H1 (cell line): ENCODE data around the gene CEACAM7. TPM values are rescaled to one million over a fixed set of nuclear protein-coding genes. Genes with fewer than 3 reads are reported as not detected.

Experiments used
- CTCF ChIA-PET: fragments of 300-600 bp; sonication (Branson Sonifier 250); formaldehyde crosslinking; loops from one replicate; lab custom pipeline; 2021; ENCODE audit not compliant: partially characterized antibody; lab: Charles Lee
- POLR2A ChIA-PET: fragments of 300-600 bp; sonication (Branson Sonifier 250); formaldehyde crosslinking; loops from one replicate; lab custom pipeline; 2021; ENCODE audit warnings: inconsistent platforms; ENCODE audit not compliant: partially characterized antibody; lab: Charles Lee
- DNase-seq, 2 experiments: peaks; one replicate each; pipeline versions ENCODE4 v3.0.0 to v3.0.0-alpha.2; 2010 to 2022; ENCODE audit warnings: low spot score in 2 of 2, low read depth in 1 of 2, mixed read lengths in 1 of 2
- FAIRE-seq: peaks from 2 replicates; lab custom pipeline; 2011; peaks lifted over from hg19 to GRCh38; lab: Jason Lieb, UNC
- H2AFZ ChIP-seq: 2 replicates; pipeline ENCODE4 v1.8.1; 2012; ENCODE audit warnings: low read length, inconsistent platforms
- H2AK5ac ChIP-seq: 2 replicates; pipeline ENCODE4 v1.6.1; 2013; ENCODE audit warnings: low read depth, low read length
- H2BK120ac ChIP-seq: replicated peaks from 2 replicates; pipeline ENCODE3; 2013; ENCODE audit warnings: low read depth, low read length, inconsistent platforms
- H2BK12ac ChIP-seq: 2 replicates; pipeline ENCODE4 v1.6.1; 2013; ENCODE audit warnings: low read depth, low read length
- H2BK15ac ChIP-seq: 2 replicates; pipeline ENCODE4 v1.6.1; 2013; ENCODE audit warnings: low read length
- H2BK20ac ChIP-seq: 2 replicates; pipeline ENCODE4 v1.6.1; 2013; ENCODE audit warnings: low read length
- H2BK5ac ChIP-seq: 2 replicates; pipeline ENCODE4 v1.6.1; 2013; ENCODE audit warnings: low read depth, low read length
- H3K14ac ChIP-seq: 2 replicates; pipeline ENCODE4 v1.6.1; 2013; ENCODE audit warnings: inconsistent platforms; ENCODE audit not compliant: insufficient read length
- H3K18ac ChIP-seq: 2 replicates; pipeline ENCODE4 v1.6.1; 2013; ENCODE audit warnings: low read length; ENCODE audit errors: extremely low read depth
- H3K23ac ChIP-seq: 2 replicates; pipeline ENCODE4 v1.6.1; 2013; ENCODE audit warnings: inconsistent platforms; ENCODE audit not compliant: insufficient read length
- H3K23me2 ChIP-seq: 2 replicates; pipeline ENCODE4 v1.6.1; 2013; ENCODE audit warnings: low read depth, low read length
- H3K27ac ChIP-seq: 2 replicates; pipeline ENCODE4 v1.6.1; 2011; ENCODE audit warnings: low read depth, low read length, inconsistent platforms
- H3K27me3 ChIP-seq, 4 experiments: replicated peaks in 1 of 4; 1 replicate in 1 of 4; 2 replicates in 3 of 4; pipeline versions ENCODE4 v1.6.1 to v1.8.1; 2011 to 2013; ENCODE audit warnings: low read length in 3 of 4, mild to moderate bottlenecking in 3 of 4, inconsistent platforms in 2 of 4, mixed read lengths in 2 of 4, moderate library complexity in 1 of 4; ENCODE audit not compliant: control insufficient read depth in 3 of 4, insufficient read depth in 3 of 4; ENCODE audit errors: extremely low read depth in 1 of 4
- H3K36me3 ChIP-seq, 4 experiments: 2 replicates each; pipeline versions ENCODE4 v1.6.1 to v1.8.1; 2011 to 2013; ENCODE audit warnings: mild to moderate bottlenecking in 4 of 4, low read length in 3 of 4, moderate library complexity in 2 of 4, control low read depth in 1 of 4, inconsistent platforms in 1 of 4; ENCODE audit not compliant: insufficient read depth in 4 of 4, control insufficient read depth in 2 of 4
- H3K4ac ChIP-seq: replicated peaks from 2 replicates; pipeline ENCODE3; 2013; ENCODE audit warnings: low read length, low read depth, mixed read lengths, inconsistent platforms; ENCODE audit not compliant: insufficient read length
- H3K4me1 ChIP-seq, 4 experiments: replicated peaks in 1 of 4; 1 replicate in 1 of 4; 2 replicates in 3 of 4; pipeline versions ENCODE4 v1.6.1 to v1.8.1; 2011 to 2013; ENCODE audit warnings: low read length in 3 of 4, inconsistent platforms in 2 of 4, mixed read lengths in 1 of 4; ENCODE audit not compliant: insufficient read depth in 4 of 4, control insufficient read depth in 3 of 4
- H3K4me2 ChIP-seq, 2 experiments: 2 replicates each; pipeline versions ENCODE4 v1.6.1 to v1.8.1; 2011 to 2013; ENCODE audit warnings: low read depth in 2 of 2, low read length in 2 of 2, control low read depth in 1 of 2, inconsistent platforms in 1 of 2, mild to moderate bottlenecking in 1 of 2; ENCODE audit not compliant: insufficient read depth in 1 of 2
- H3K4me3 ChIP-seq, 4 experiments: fragments of 200-600, 300-600 bp in 1 of 4; sonication (generic), shearing (Covaris generic), sonication (Bioruptor Twin) in 1 of 4; 2 replicates each; pipeline versions ENCODE4 v1.5.1 to v1.8.1; 2011 to 2016; ENCODE audit warnings: low read length in 4 of 4, low read depth in 3 of 4, control low read depth in 2 of 4, inconsistent platforms in 2 of 4, mild to moderate bottlenecking in 2 of 4, mixed read lengths in 1 of 4, moderate library complexity in 1 of 4; ENCODE audit not compliant: insufficient read depth in 2 of 4; ENCODE audit errors: extremely low read depth in 1 of 4
- H3K56ac ChIP-seq: replicated peaks from 2 replicates; pipeline ENCODE3; 2013; ENCODE audit warnings: low read depth, mild to moderate bottlenecking, mixed read lengths, low read length, inconsistent platforms; ENCODE audit not compliant: insufficient read length
- H3K79me1 ChIP-seq: 2 replicates; pipeline ENCODE4 v1.6.1; 2013; ENCODE audit warnings: low read depth, low read length, control low read depth
- H3K79me2 ChIP-seq, 2 experiments: 2 replicates each; pipeline versions ENCODE4 v1.6.1 to v1.8.1; 2012 to 2013; ENCODE audit warnings: low read length in 2 of 2, mild to moderate bottlenecking in 2 of 2, inconsistent platforms in 1 of 2; ENCODE audit not compliant: insufficient read depth in 2 of 2, control insufficient read depth in 1 of 2
- H3K9ac ChIP-seq, 4 experiments: replicated peaks in 1 of 4; 1 replicate in 1 of 4; 2 replicates in 3 of 4; pipeline versions ENCODE4 v1.6.1 to v1.8.1; 2011 to 2013; ENCODE audit warnings: low read depth in 3 of 4, low read length in 3 of 4, control low read depth in 2 of 4, mild to moderate bottlenecking in 2 of 4, moderate library complexity in 2 of 4, inconsistent platforms in 1 of 4; ENCODE audit errors: extremely low read depth in 1 of 4
- H3K9me3 ChIP-seq, 2 experiments: 2 replicates each; pipeline versions ENCODE4 v1.6.1 to v1.8.1; 2012 to 2013; ENCODE audit warnings: mild to moderate bottlenecking in 2 of 2, moderate library complexity in 2 of 2, control low read depth in 1 of 2, inconsistent platforms in 1 of 2, low read depth in 1 of 2, low read length in 1 of 2, mixed read lengths in 1 of 2; ENCODE audit not compliant: insufficient read depth in 2 of 2
- H4K20me1 ChIP-seq, 2 experiments: replicated peaks in 1 of 2; 2 replicates each; pipeline versions ENCODE3 to v1.8.1; 2011 to 2013; ENCODE audit warnings: inconsistent platforms in 2 of 2, low read length in 2 of 2, mild to moderate bottlenecking in 1 of 2; ENCODE audit not compliant: insufficient read depth in 2 of 2, control insufficient read depth in 1 of 2
- H4K5ac ChIP-seq: 2 replicates; pipeline ENCODE4 v1.6.1; 2013; ENCODE audit warnings: low read length, low read depth, mixed read lengths, inconsistent platforms; ENCODE audit not compliant: insufficient read length
- H4K8ac ChIP-seq: 2 replicates; pipeline ENCODE4 v1.8.0; 2013; ENCODE audit warnings: mild to moderate bottlenecking, moderate library complexity, low read length, inconsistent platforms; ENCODE audit not compliant: insufficient read depth; ENCODE audit errors: extremely low read depth
- H4K91ac ChIP-seq: replicated peaks from 2 replicates; pipeline ENCODE3; 2013; ENCODE audit warnings: low read length, mixed read lengths, inconsistent platforms; ENCODE audit not compliant: insufficient read length
- POU5F1 ChIP-seq: IDR thresholded peaks from 2 replicates; pipeline ENCODE4 v1.6.1; 2011; ENCODE audit warnings: low read depth, mild to moderate bottlenecking, low read length, moderate library complexity
- RBBP5 ChIP-seq: IDR thresholded peaks from 2 replicates; pipeline ENCODE4 v1.7.1; 2012; ENCODE audit warnings: low read depth, mild to moderate bottlenecking, inconsistent platforms, low read length, moderate library complexity, borderline replicate concordance
- RNF2 ChIP-seq: fragments of 200-900, 300-1000 bp; sonication (generic); IDR thresholded peaks from 2 replicates; pipeline ENCODE4 v1.7.1; 2016; ENCODE audit warnings: borderline replicate concordance, low read depth, mild to moderate bottlenecking, antibody characterized with exemption, low read length; ENCODE audit not compliant: poor library complexity, severe bottlenecking; ENCODE audit errors: missing control alignments
- RXRA ChIP-seq: IDR thresholded peaks from 2 replicates; pipeline ENCODE4 v1.6.1; 2011; ENCODE audit warnings: low read depth, mild to moderate bottlenecking, low read length, moderate library complexity; ENCODE audit not compliant: insufficient read depth
- TAF1 ChIP-seq: IDR thresholded peaks from 2 replicates; pipeline ENCODE4 v1.6.1; 2011; ENCODE audit warnings: mild to moderate bottlenecking, low read depth, low read length
- WGBS, 2 experiments: shearing (Covaris generic) in 1 of 2; methylation state at CpG; one replicate each; pipeline versions ENCODE4 v1.1.6 to v1.1.7; 2013 to 2015; ENCODE audit warnings: low lambda C conversion rate in 2 of 2, mixed read lengths in 2 of 2, inconsistent platforms in 1 of 2, low coverage in 1 of 2, missing lambda C conversion rate in 1 of 2; ENCODE audit not compliant: insufficient replicate concordance in 2 of 2, insufficient coverage in 1 of 2, insufficient read length in 1 of 2; ENCODE audit errors: extremely low coverage in 1 of 2, missing lambda C conversion rate in 1 of 2; 5-methylcytosine and 5-hydroxymethylcytosine counted together
- polyA plus RNA-seq, 7 experiments: library from polyadenylated mRNA; depleted of rRNA in 3 of 7; stranded (reverse) in 5 of 7; unstranded in 2 of 7; fragments of >200 nt in 5 of 7; fragments of 200-250 nt in 2 of 7; gene quantifications; 1 replicate in 5 of 7; 2 replicates in 1 of 7; 4 replicates in 1 of 7; pipeline versions ENCODE4 v1.2.1 to v1.2.3, GENCODE V29; 2011 to 2013; ENCODE audit warnings: missing spikeins in 2 of 7, mixed read lengths in 2 of 7
- total RNA-seq: library from RNA; stranded (reverse); fragmentation: NEBNext Ultra II Directional; extraction: Animal tissue kit (Norgen Biotek cat#: 25700); gene quantifications from 2 replicates; pipeline ENCODE4 v1.2.1, GENCODE V29; 2021

Gene CEACAM7
- total and polyA plus RNA-seq, 2 of the 8 experiments (the other 6 are each of a cell fraction or from before 2014, with no cell fraction given) = not detected

- H4K20me1 ChIP-seq = no peaks in the 10 kb centered on the region
- H3K79me2 ChIP-seq = no peaks in the 10 kb centered on the region
- H3K36me3 ChIP-seq = no peaks in the 10 kb centered on the region
- H4K8ac ChIP-seq = no peak overlapping the region
- H3K79me1 ChIP-seq = no peaks in the 10 kb centered on the region
- H3K9me3 ChIP-seq = peaks cover 60 to 83% of the 10 kb centered on the region in 2 experiments
- H2BK5ac ChIP-seq = no peak overlapping the region
- TF ChIP-seq RNF2 = no peak
- no peak for TF ChIP-seq POU5F1
- TF ChIP-seq RBBP5 = no peak
- no peak for TF ChIP-seq RXRA
- no peak for TF ChIP-seq TAF1
- H3K27ac ChIP-seq = no peak overlapping the region
- no peak overlapping the region for H2BK15ac ChIP-seq
- WGBS, 2 experiments = 71% methylated on average over 7 of the region's 7 CpGs; no CpG with 5 or more reads in 1 of the 2 experiments
- no peak overlapping the region for H2BK120ac ChIP-seq
- H3K4me3 ChIP-seq = no peak overlapping the region
- no peak overlapping the region for H3K18ac ChIP-seq
- H4K91ac ChIP-seq = no peak overlapping the region
- H2AK5ac ChIP-seq = no peak overlapping the region
- no peak overlapping the region for H2BK20ac ChIP-seq
- no peaks in the 10 kb centered on the region for H3K27me3 ChIP-seq
- no peaks in the 10 kb centered on the region; the same call in 1 of the 2 replicates for H3K23me2 ChIP-seq
- no peaks in the 10 kb centered on the region for H3K4me1 ChIP-seq
- DNase-seq = no peak
- no peak overlapping the region for H3K4me2 ChIP-seq
- H3K56ac ChIP-seq = no peak overlapping the region
- H2BK12ac ChIP-seq = no peak overlapping the region
- H2AFZ ChIP-seq = no peak overlapping the region
- no peak overlapping the region for H4K5ac ChIP-seq
- ChIA-PET POLR2A (no interaction called here), CTCF (interaction anchor here (1.1 kb wide), 1 partner anchor 27 kb away, joined by 5 read pairs; no protein-coding TSS in a partner anchor)
- H3K9ac ChIP-seq = no peak overlapping the region
- FAIRE-seq = no peak
- H3K4ac ChIP-seq = no peak overlapping the region
- H3K23ac ChIP-seq = no peak overlapping the region
- no peak overlapping the region for H3K14ac ChIP-seq
Measured at GRCh38 chr19:41624515-41624914, 63.6 kb downstream of the CEACAM7 start.
